Endothelial cell of umbilical vein (primary cell): Measurements from ENCODE around the gene BTBD17. TPM values are rescaled to one million over a fixed set of nuclear protein-coding genes. Genes with fewer than 3 reads are reported as not detected.

Source experiments
- BruUV-seq: library from RNA; stranded (reverse); fragments of 400-500 nt; replicated peaks from 2 replicates; lab custom pipeline; 2021; lab: Mats Ljungman, UMichigan
- CTCF ChIA-PET: fragments of 300-600, 350-600 bp; sonication (Branson Sonifier 250); formaldehyde crosslinking; loops from one replicate; lab custom pipeline; 2021; ENCODE audit warnings: antibody characterized with exemption, inconsistent platforms; lab: Charles Lee
- POLR2A ChIA-PET: fragments of 300-600, 350-600 bp; sonication (Branson Sonifier 250); formaldehyde crosslinking; loops from one replicate; lab custom pipeline; 2021; ENCODE audit warnings: antibody characterized with exemption, inconsistent platforms; lab: Charles Lee
- DNase-seq: peaks from one replicate; pipeline ENCODE4 v3.0.0-alpha.2; 2011; ENCODE audit warnings: low read depth, low spot score
- FAIRE-seq: peaks from 2 replicates; lab custom pipeline; 2011; peaks lifted over from hg19 to GRCh38; lab: Jason Lieb, UNC
- H2AFZ ChIP-seq: 2 replicates; pipeline ENCODE4 v1.6.0; 2012; ENCODE audit warnings: low read depth, low read length, control low read depth, inconsistent platforms
- H3K27ac ChIP-seq: 2 replicates; pipeline ENCODE4 v1.5.1; 2011; ENCODE audit warnings: low read depth, mild to moderate bottlenecking, control low read depth, low read length, moderate library complexity; ENCODE audit not compliant: insufficient read depth
- H3K27me3 ChIP-seq, 2 experiments: 2 replicates each; pipeline versions ENCODE4 v1.6.0 to v1.6.1; 2011; ENCODE audit warnings: low read length in 2 of 2, mixed read lengths in 1 of 2; ENCODE audit not compliant: control insufficient read depth in 2 of 2, insufficient read depth in 2 of 2
- H3K36me3 ChIP-seq, 2 experiments: 2 replicates in 1 of 2; 3 replicates in 1 of 2; pipeline ENCODE4 v1.5.1; 2011; ENCODE audit warnings: low read length in 2 of 2, mild to moderate bottlenecking in 1 of 2, moderate library complexity in 1 of 2; ENCODE audit not compliant: control insufficient read depth in 2 of 2, insufficient read depth in 2 of 2; ENCODE audit errors: extremely low read depth in 1 of 2
- H3K4me1 ChIP-seq: 3 replicates; pipeline ENCODE4 v1.5.1; 2011; ENCODE audit warnings: mild to moderate bottlenecking, low read length; ENCODE audit not compliant: control insufficient read depth, insufficient read depth; ENCODE audit errors: extremely low read depth
- H3K4me2 ChIP-seq: 2 replicates; pipeline ENCODE4 v1.6.1; 2011; ENCODE audit warnings: low read length, control low read depth, mixed read lengths; ENCODE audit not compliant: insufficient read depth
- H3K4me3 ChIP-seq, 3 experiments: fragments of 200-600 bp in 1 of 3; sonication (generic), shearing (Covaris generic) in 1 of 3; replicated peaks in 1 of 3; 2 replicates each; pipeline ENCODE4 v1.5.1; 2011 to 2016; ENCODE audit warnings: control low read depth in 3 of 3, low read length in 3 of 3, mild to moderate bottlenecking in 2 of 3, inconsistent platforms in 1 of 3, low read depth in 1 of 3, moderate library complexity in 1 of 3; ENCODE audit not compliant: insufficient read depth in 1 of 3
- H3K79me2 ChIP-seq: 2 replicates; pipeline ENCODE4 v1.6.0; 2012; ENCODE audit warnings: low read length, inconsistent platforms; ENCODE audit not compliant: control insufficient read depth, insufficient read depth
- H3K9ac ChIP-seq: replicated peaks from 2 replicates; pipeline ENCODE3; 2011; ENCODE audit warnings: low read length, control low read depth; ENCODE audit not compliant: insufficient read depth; ENCODE audit errors: extremely low read depth
- H3K9me1 ChIP-seq: replicated peaks from 3 replicates; pipeline ENCODE4 v1.6.0; 2011; ENCODE audit warnings: mild to moderate bottlenecking, low read length; ENCODE audit not compliant: control insufficient read depth, insufficient read depth; ENCODE audit errors: extremely low read depth
- H3K9me3 ChIP-seq: replicated peaks from 2 replicates; pipeline ENCODE4 v1.5.1; 2012; ENCODE audit warnings: low read length, inconsistent platforms; ENCODE audit not compliant: control insufficient read depth, insufficient read depth
- H4K20me1 ChIP-seq: replicated peaks from 2 replicates; pipeline ENCODE3; 2011; ENCODE audit warnings: mild to moderate bottlenecking, low read length; ENCODE audit not compliant: control insufficient read depth, insufficient read depth; ENCODE audit errors: extremely low read depth
- EZH2 ChIP-seq: IDR thresholded peaks from 2 replicates; pipeline ENCODE4 v1.6.1; 2012; ENCODE audit warnings: borderline replicate concordance, low read depth, mild to moderate bottlenecking, moderate library complexity, low read length, inconsistent platforms; ENCODE audit not compliant: severe bottlenecking
- FOS ChIP-seq: IDR thresholded peaks from 2 replicates; pipeline ENCODE4 v1.6.1; 2011; ENCODE audit warnings: mild to moderate bottlenecking, low read length, moderate library complexity, borderline replicate concordance; ENCODE audit not compliant: insufficient read depth
- GATA2 ChIP-seq: IDR thresholded peaks from 2 replicates; pipeline ENCODE4 v1.7.0; 2011; ENCODE audit warnings: low read depth, mild to moderate bottlenecking, moderate library complexity, mixed read lengths, low read length; ENCODE audit not compliant: insufficient read length, insufficient read depth
- JUN ChIP-seq: IDR thresholded peaks from 2 replicates; pipeline ENCODE4 v1.6.1; 2011; ENCODE audit warnings: borderline replicate concordance, low read depth; ENCODE audit not compliant: insufficient read length, insufficient read depth
- MYC ChIP-seq: IDR thresholded peaks from one replicate; pipeline ENCODE4 v1.6.1; 2011; ENCODE audit warnings: mild to moderate bottlenecking, low read depth, low read length
- POLR2A ChIP-seq: IDR thresholded peaks from 2 replicates; pipeline ENCODE4 v1.6.1; 2012; ENCODE audit warnings: low read depth, mild to moderate bottlenecking, control low read depth, low read length
- POLR2AphosphoS5 ChIP-seq: IDR thresholded peaks from 2 replicates; pipeline ENCODE4 v1.6.1; 2012; ENCODE audit warnings: low read depth, mild to moderate bottlenecking, control low read depth, low read length, moderate library complexity; ENCODE audit not compliant: insufficient read depth
- dilution Hi-C: fragments of 300-500 bp; cut with MboI; formaldehyde crosslinking; loops from one replicate; pipeline ENCODE4 v1.15.0; 2019; ENCODE audit warnings: low sequenced_read_pairs; ENCODE audit not compliant: extremely low pct_ligation_motif_present
- intact Hi-C: fragments of 100-400 bp; cut with micrococcal nuclease; formaldehyde crosslinking; loops from one replicate; pipeline ENCODE4 v1.10.0; 2022
- polyA plus RNA-seq, 4 experiments: library from polyadenylated mRNA; depleted of rRNA in 3 of 4; stranded (reverse) in 3 of 4; unstranded in 1 of 4; fragments of >200 nt; gene quantifications; 2 replicates each; pipeline versions ENCODE4 v1.2.1 to v1.2.3, GENCODE V29; 2011 to 2012; ENCODE audit warnings: missing spikeins in 1 of 4
- total RNA-seq: library from RNA; stranded (reverse); gene quantifications from 2 replicates; pipeline ENCODE4 v1.2.3, GENCODE V29; 2021
- TF ChIP-seq, protein P1 (sequence below), 2 donors: IDR thresholded peaks; 1 replicate in 1 of 2; 2 replicates in 1 of 2; pipeline ENCODE4 v1.5.1; 2011; ENCODE audit warnings: low read length in 2 of 2, mild to moderate bottlenecking in 2 of 2, moderate library complexity in 2 of 2, control low read depth in 1 of 2, inconsistent platforms in 1 of 2, low read depth in 1 of 2; ENCODE audit not compliant: insufficient read depth in 1 of 2; ENCODE audit errors: extremely low read depth in 1 of 2
- TF ChIP-seq, protein P2 (sequence below): IDR thresholded peaks from 2 replicates; pipeline ENCODE4 v1.6.1; 2011; ENCODE audit not compliant: insufficient read depth, insufficient read length

BTBD17 gene
- total and polyA plus RNA-seq, 2 donors (not counting 3 experiments of a cell fraction or from before 2014, with no cell fraction given) = not detected

DNA sequence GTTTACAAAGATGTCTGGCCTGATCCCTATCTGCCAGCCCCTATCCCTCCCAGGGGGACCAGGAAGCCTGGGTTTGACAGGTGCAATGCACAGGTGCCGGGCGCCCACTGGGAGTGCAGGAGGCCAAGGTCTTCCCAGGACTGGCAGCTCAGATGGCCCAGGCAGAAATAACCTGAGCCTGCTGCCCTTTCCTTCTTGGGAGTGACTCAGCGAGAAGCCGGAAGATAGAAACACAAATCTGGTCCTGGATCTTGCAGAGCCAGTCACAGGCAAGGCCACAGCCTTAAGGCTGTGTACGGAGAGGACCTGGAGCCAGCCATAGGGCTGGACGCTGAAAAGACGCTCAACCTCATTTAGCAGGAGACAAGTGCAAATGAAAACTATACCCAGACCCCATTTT is 33.3 kb upstream of the BTBD17 start:
- H3K27me3 ChIP-seq = no peaks in the 10 kb centered on the region

DNA sequence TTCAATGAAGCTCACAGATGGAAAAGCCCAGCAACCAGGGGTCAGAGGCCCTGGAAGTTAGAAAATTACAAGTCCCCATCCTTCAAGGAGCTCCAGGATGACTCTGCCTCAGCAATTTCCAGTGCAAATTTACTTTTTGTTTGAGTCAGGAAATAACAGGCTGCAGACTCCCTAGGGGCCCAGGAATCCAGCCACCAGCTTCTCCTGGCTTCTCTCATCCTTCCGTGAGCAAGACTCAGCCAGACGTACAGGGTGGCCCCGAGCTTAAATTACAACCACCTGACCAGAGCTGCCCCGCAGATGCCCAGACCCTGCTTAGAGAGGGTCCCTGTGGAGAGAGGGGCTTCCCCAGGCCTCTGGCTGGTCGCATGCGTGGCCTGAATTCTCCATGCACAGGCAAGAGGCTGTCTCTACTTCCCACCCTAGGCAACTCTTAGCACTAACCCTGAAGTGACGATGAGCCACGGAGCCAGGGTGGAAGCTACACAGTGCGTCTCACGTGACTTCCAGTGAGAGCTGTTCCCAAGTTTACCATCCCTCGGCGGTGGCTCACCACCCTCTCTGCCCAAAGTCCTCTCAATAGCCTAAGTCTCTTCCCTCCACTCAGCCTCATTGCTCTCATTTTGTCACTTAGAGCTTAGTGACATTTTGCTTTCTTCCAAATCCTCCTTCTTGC is 32.7 kb upstream of the BTBD17 start:
- H3K9me3 ChIP-seq = no peaks in the 10 kb centered on the region
- no peaks in the 10 kb centered on the region for H3K4me1 ChIP-seq
- ChIA-PET CTCF (interaction anchor here (1.3 to 5.3 kb wide), 2 partner anchors 9 to 14 kb away, joined by 3 to 32 read pairs; no protein-coding TSS in a partner anchor), POLR2A (no interaction called here)
- TF ChIP-seq JUN (no peak), POLR2A (no peak), FOS (no peak), GATA2 (no peak), POLR2AphosphoS5 (no peak), MYC (no peak), EZH2 (no peak)
- TF ChIP-seq, protein P1, sequence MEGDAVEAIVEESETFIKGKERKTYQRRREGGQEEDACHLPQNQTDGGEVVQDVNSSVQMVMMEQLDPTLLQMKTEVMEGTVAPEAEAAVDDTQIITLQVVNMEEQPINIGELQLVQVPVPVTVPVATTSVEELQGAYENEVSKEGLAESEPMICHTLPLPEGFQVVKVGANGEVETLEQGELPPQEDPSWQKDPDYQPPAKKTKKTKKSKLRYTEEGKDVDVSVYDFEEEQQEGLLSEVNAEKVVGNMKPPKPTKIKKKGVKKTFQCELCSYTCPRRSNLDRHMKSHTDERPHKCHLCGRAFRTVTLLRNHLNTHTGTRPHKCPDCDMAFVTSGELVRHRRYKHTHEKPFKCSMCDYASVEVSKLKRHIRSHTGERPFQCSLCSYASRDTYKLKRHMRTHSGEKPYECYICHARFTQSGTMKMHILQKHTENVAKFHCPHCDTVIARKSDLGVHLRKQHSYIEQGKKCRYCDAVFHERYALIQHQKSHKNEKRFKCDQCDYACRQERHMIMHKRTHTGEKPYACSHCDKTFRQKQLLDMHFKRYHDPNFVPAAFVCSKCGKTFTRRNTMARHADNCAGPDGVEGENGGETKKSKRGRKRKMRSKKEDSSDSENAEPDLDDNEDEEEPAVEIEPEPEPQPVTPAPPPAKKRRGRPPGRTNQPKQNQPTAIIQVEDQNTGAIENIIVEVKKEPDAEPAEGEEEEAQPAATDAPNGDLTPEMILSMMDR (IDR thresholded peaks at IDR 0.05; ENCODE audit: extremely low read depth in 1 of 2, insufficient read depth in 1 of 2, low read depth in 1 of 2, low read length in 2 of 2) = no peak
- TF ChIP-seq, protein P2, sequence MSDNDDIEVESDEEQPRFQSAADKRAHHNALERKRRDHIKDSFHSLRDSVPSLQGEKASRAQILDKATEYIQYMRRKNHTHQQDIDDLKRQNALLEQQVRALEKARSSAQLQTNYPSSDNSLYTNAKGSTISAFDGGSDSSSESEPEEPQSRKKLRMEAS = no peak
- H3K36me3 ChIP-seq = no peaks in the 10 kb centered on the region
- H3K27ac ChIP-seq = no peak overlapping the region
- no peaks in the 10 kb centered on the region for H3K27me3 ChIP-seq
- dilution Hi-C loops = no loop called here
- no peak overlapping the region for H3K4me2 ChIP-seq
- H3K9ac ChIP-seq = no peak overlapping the region
- intact Hi-C loops = no loop called here
- no peaks in the 10 kb centered on the region for H3K9me1 ChIP-seq
- no peak overlapping the region for H3K4me3 ChIP-seq
- no TSS peak for BruUV-seq
- H2AFZ ChIP-seq = no peak overlapping the region
- DNase-seq = no peak
- H3K79me2 ChIP-seq = no peaks in the 10 kb centered on the region
- FAIRE-seq = no peak
- no peaks in the 10 kb centered on the region for H4K20me1 ChIP-seq

More for the DNA sequence above, 33.3 kb upstream of the BTBD17 start:
- no peaks in the 10 kb centered on the region for H3K9me1 ChIP-seq
- no TSS peak for BruUV-seq
- no peak overlapping the region for H2AFZ ChIP-seq
- H3K9ac ChIP-seq = no peak overlapping the region
- H4K20me1 ChIP-seq = no peaks in the 10 kb centered on the region
- H3K79me2 ChIP-seq = no peaks in the 10 kb centered on the region
- DNase-seq (no peak), FAIRE-seq (no peak)
- no peaks in the 10 kb centered on the region for H3K9me3 ChIP-seq
- H3K36me3 ChIP-seq = no peaks in the 10 kb centered on the region
- TF ChIP-seq GATA2 (no peak), FOS (no peak), EZH2 (no peak), MYC (no peak), JUN (no peak), POLR2A (no peak), POLR2AphosphoS5 (no peak)
- TF ChIP-seq, protein P2 = no peak
- no peak overlapping the region for H3K27ac ChIP-seq
- CTCF ChIA-PET = interaction anchor here (1.3 to 5.3 kb wide), 2 partner anchors 9 to 15 kb away, joined by 3 to 32 read pairs; no protein-coding TSS in a partner anchor
- dilution Hi-C loops = no loop called here
- POLR2A ChIA-PET = no interaction called here
- no peaks in the 10 kb centered on the region for H3K4me1 ChIP-seq
- intact Hi-C loops = no loop called here
- no peak overlapping the region for H3K4me3 ChIP-seq
- no peak overlapping the region for H3K4me2 ChIP-seq
